ENCODE measurements around the gene SLC45A2. TPM values are rescaled to one million over a fixed set of nuclear protein-coding genes. Genes with fewer than 3 reads are reported as not detected.
"Not testable (repeated sequence)": the region's sequence is repeated elsewhere in the genome, so short reads cannot be mapped to it uniquely, and the experiment has no call there.

SLC45A2 gene
- 1 to 10 TPM in 1 of 12 donors, under 1 TPM in 7, not detected in 4; 0.12 to 1.1 (median 0.18) TPM for polyA plus RNA-seq (ENCODE audit: insufficient read length in 12 of 12)
- long read RNA-seq, donor 1, result 0 reads
- long read RNA-seq, donor 2, result 0 reads
- long read RNA-seq, donor 3, result 0 reads
- long read RNA-seq, donor 4, result 0 reads
- long read RNA-seq, donor 5, result 0 reads
- long read RNA-seq, donor 6, result 0 reads
- long read RNA-seq, donor 7, result 0 reads
- long read RNA-seq, donor 8, result 0 reads
- long read RNA-seq, donor 9, result 0 reads
- long read RNA-seq, donor 10, result 0 reads
- long read RNA-seq, donor 11, result 0 reads

GRCh38 chr5:33984671-33985124 is at the start of gene SLC45A2:
SLC45A2 (minus strand) TSS chr5:33984693; CDS start chr5:33984583, 110 bp downstream.
- DNase-seq, result no peak

GRCh38 chr5:34031966-34032365 is 47.5 kb upstream of the SLC45A2 start:
- DNase-seq, result no peak

GRCh38 chr5:34031117-34031516 is 46.6 kb upstream of the SLC45A2 start:
- no peak for DNase-seq

GRCh38 chr5:34030585-34030984 is 46.1 kb upstream of the SLC45A2 start:
- not testable (repeated sequence) for DNase-seq

GRCh38 chr5:34030048-34030447 is 45.6 kb upstream of the SLC45A2 start:
- no peak for DNase-seq

- no peak for DNase-seq
Measured at GRCh38 chr5:34028349-34028748, 43.9 kb upstream of the SLC45A2 start.

GRCh38 chr5:34026089-34026761 is 41.7 kb upstream of the SLC45A2 start:
- DNase-seq, result no peak

GRCh38 chr5:34022121-34022705 is 37.7 kb upstream of the SLC45A2 start:
- peak; percentile 43 for DNase-seq

GRCh38 chr5:34021334-34021733 is 36.8 kb upstream of the SLC45A2 start:
- DNase-seq, result no peak

GRCh38 chr5:34020726-34021125 is 36.2 kb upstream of the SLC45A2 start:
- DNase-seq, result no peak

- DNase-seq, result no peak
Measured at GRCh38 chr5:34017254-34017653, 32.8 kb upstream of the SLC45A2 start.

GRCh38 chr5:34016750-34017149 is 32.3 kb upstream of the SLC45A2 start:
- DNase-seq, result no peak

- no peak for DNase-seq
Measured at GRCh38 chr5:34016222-34016621, 31.7 kb upstream of the SLC45A2 start.

GRCh38 chr5:34015120-34015822 is 30.8 kb upstream of the SLC45A2 start:
- DNase-seq, result no peak

- DNase-seq, result no peak
Measured at GRCh38 chr5:34014626-34015025, 30.1 kb upstream of the SLC45A2 start.

- no peak for DNase-seq
Measured at GRCh38 chr5:34013547-34013946, 29.1 kb upstream of the SLC45A2 start.

GRCh38 chr5:34012791-34013190 is 28.3 kb upstream of the SLC45A2 start:
- no peak for DNase-seq

GRCh38 chr5:34011536-34011935 is 27.0 kb upstream of the SLC45A2 start:
- DNase-seq, result no peak

GRCh38 chr5:34010146-34010545 is 25.7 kb upstream of the SLC45A2 start:
- not testable (repeated sequence) for DNase-seq

- no peak for DNase-seq
Measured at GRCh38 chr5:34009610-34010009, 25.1 kb upstream of the SLC45A2 start.

- DNase-seq, result no peak
Measured at GRCh38 chr5:34008802-34009201, 24.3 kb upstream of the SLC45A2 start.
